Upper lobe of left lung (tissue), 6 donors: Measurements from ENCODE around the gene JMJD4. TPM values are rescaled to one million over a fixed set of nuclear protein-coding genes. Genes with fewer than 3 reads are reported as not detected.

Experiments
- ATAC-seq, 2 donors: fragments of 200-7000 bp; cut with Tn5 transposase; one replicate each; pipeline ENCODE4 v1.9.1; 2022; ENCODE audit warnings: mild to moderate bottlenecking in 2 of 2, moderate library complexity in 2 of 2; ENCODE audit not compliant: low FRiP score in 2 of 2
- DNase-seq, 2 donors: peaks; one replicate each; pipeline ENCODE4 v3.0.0-alpha.2; 2019 to 2020
- H3K27ac ChIP-seq, 4 donors: fragments of 200-600 bp; sonication (generic); one replicate each; pipeline ENCODE4 v1.5.1; 2016 to 2019
- H3K27me3 ChIP-seq, 4 donors: fragments of 200-600 bp; sonication (generic); one replicate each; pipeline ENCODE4 v1.5.1; 2017 to 2019
- H3K36me3 ChIP-seq, 4 donors: fragments of 200-600 bp; sonication (generic); one replicate each; pipeline ENCODE4 v1.5.1; 2016 to 2019
- H3K4me1 ChIP-seq, 4 donors: fragments of 200-600 bp; sonication (generic); one replicate each; pipeline ENCODE4 v1.5.1; 2018 to 2019
- H3K4me3 ChIP-seq, 4 donors: fragments of 200-600 bp; sonication (generic); one replicate each; pipeline ENCODE4 v1.5.1; 2017 to 2019; ENCODE audit warnings: mild to moderate bottlenecking in 2 of 4, moderate library complexity in 1 of 4
- H3K9me3 ChIP-seq, 4 donors: fragments of 200-600 bp; sonication (generic); one replicate each; pipeline ENCODE4 v1.5.1; 2018 to 2019
- CTCF ChIP-seq, 6 experiments: fragments of 450-650 bp in 4 of 6; fragments of 200-600 bp in 2 of 6; sonication (generic) in 2 of 6; IDR thresholded peaks; one replicate each; pipeline ENCODE4 v1.5.1; 2016 to 2019; ENCODE audit warnings: antibody characterized with exemption in 6 of 6
- EP300 ChIP-seq, 4 donors: sonication (generic); formaldehyde crosslinking; IDR thresholded peaks; one replicate each; pipeline ENCODE4 v1.5.1; 2017; ENCODE audit warnings: antibody characterized with exemption in 4 of 4, control low read depth in 2 of 4
- POLR2A ChIP-seq, 4 donors: fragments of 450-650 bp; IDR thresholded peaks; one replicate each; pipeline ENCODE4 v1.5.1; 2016 to 2017; ENCODE audit warnings: antibody characterized with exemption in 4 of 4, mild to moderate bottlenecking in 2 of 4
- POLR2AphosphoS5 ChIP-seq, 2 donors: sonication (generic); formaldehyde crosslinking; IDR thresholded peaks; one replicate each; pipeline ENCODE4 v1.5.1; 2017; ENCODE audit warnings: antibody characterized with exemption in 2 of 2
- WGBS, 2 donors: methylation state at CpG; one replicate each; pipeline ENCODE4 v1.1.5; 2017 to 2018; 5-methylcytosine and 5-hydroxymethylcytosine counted together
- total RNA-seq, 6 donors: library from RNA; depleted of rRNA in 4 of 6; stranded (reverse); fragments of >200 nt in 4 of 6; gene quantifications; one replicate each; pipeline versions ENCODE4 v1.1.0 to v1.2.1, GENCODE V29; 2016 to 2021
- donor health status: DM: no; HTN: no; CAD: no; lungs with moderate emphysema.
- donor health status: DM: no; HTN: yes; CAD: no; lungs with severe emphysema.

JMJD4 gene
- total RNA-seq, 6 donors from 2014 or later, result 12.6 to 27.2 (median 20.0) TPM

GRCh38 chr1:227769047-227769935 lies 34.2 kb upstream of the JMJD4 start:
- ATAC-seq, result no peak
- Histone ChIP-seq H3K27me3 (no peaks in the 10 kb centered on the region), H3K4me1 (peaks cover 0 to 19% (median 9%) of the 10 kb centered on the region in 4 donors), H3K9me3 (no peaks in the 10 kb centered on the region), H3K27ac (no peak overlapping the region), H3K4me3 (no peak overlapping the region), H3K36me3 (peaks cover 5 to 45% (median 24%) of the 10 kb centered on the region in 4 donors)
- 91 to 95% methylated on average over 6 to 20 of the region's 20 CpGs for WGBS, 2 donors
- TF ChIP-seq POLR2AphosphoS5 (IDR thresholded peaks at IDR 0.05), result no peak
- TF ChIP-seq POLR2A (IDR thresholded peaks at IDR 0.05), result no peak
- no peak for DNase-seq

GRCh38 chr1:227768640-227769039 lies 33.5 kb upstream of the JMJD4 start:
- DNase-seq (no peak), ATAC-seq (no peak)
- Histone ChIP-seq H3K27ac (no peak overlapping the region), H3K4me1 (peaks cover 2 to 25% (median 12%) of the 10 kb centered on the region in 4 donors), H3K27me3 (no peaks in the 10 kb centered on the region), H3K9me3 (no peaks in the 10 kb centered on the region), H3K4me3 (no peak overlapping the region), H3K36me3 (peaks cover 5 to 50% (median 24%) of the 10 kb centered on the region in 4 donors)
- TF ChIP-seq POLR2AphosphoS5 (IDR thresholded peaks at IDR 0.05), result no peak
- TF ChIP-seq EP300 (IDR thresholded peaks at IDR 0.05), result no peak
- TF ChIP-seq POLR2A (IDR thresholded peaks at IDR 0.05), result no peak
- no peak for TF ChIP-seq CTCF (IDR thresholded peaks at IDR 0.05)
- 93 to 95% methylated on average over 6 of the region's 6 CpGs for WGBS, 2 donors

GRCh38 chr1:227768125-227768439 lies 33.0 kb upstream of the JMJD4 start:
- TF ChIP-seq EP300 (IDR thresholded peaks at IDR 0.05), result no peak
- no peak for TF ChIP-seq POLR2A (IDR thresholded peaks at IDR 0.05)
- TF ChIP-seq POLR2AphosphoS5 (IDR thresholded peaks at IDR 0.05), result no peak
- no peak for TF ChIP-seq CTCF (IDR thresholded peaks at IDR 0.05)
- WGBS, 2 donors, result 85% methylated on average over 7 of the region's 7 CpGs
- Histone ChIP-seq H3K9me3 (no peaks in the 10 kb centered on the region), H3K36me3 (peaks cover 5 to 50% (median 24%) of the 10 kb centered on the region in 4 donors), H3K27me3 (no peaks in the 10 kb centered on the region), H3K27ac (no peak overlapping the region), H3K4me1 (peaks cover 8 to 31% (median 18%) of the 10 kb centered on the region in 4 donors), H3K4me3 (no peak overlapping the region)
- DNase-seq (no peak), ATAC-seq (no peak)

- peaks cover 13 to 36% (median 23%) of the 10 kb centered on the region in 4 donors for H3K4me1 ChIP-seq
- no peak for TF ChIP-seq CTCF (IDR thresholded peaks at IDR 0.05)
- no peak for TF ChIP-seq POLR2AphosphoS5 (IDR thresholded peaks at IDR 0.05)
- H3K4me3 ChIP-seq, result no peak overlapping the region
- no peaks in the 10 kb centered on the region for H3K9me3 ChIP-seq
- peaks cover 5 to 47% (median 24%) of the 10 kb centered on the region in 4 donors for H3K36me3 ChIP-seq
- DNase-seq, result no peak
- ATAC-seq, result no peak
- no peak overlapping the region for H3K27ac ChIP-seq
- 79 to 85% methylated on average over 6 of the region's 6 CpGs for WGBS, 2 donors
- no peaks in the 10 kb centered on the region for H3K27me3 ChIP-seq
Observed at GRCh38 chr1:227767401-227768124, 32.5 kb upstream of the JMJD4 start.

GRCh38 chr1:227766653-227767277 lies 31.7 kb upstream of the JMJD4 start:
- Histone ChIP-seq H3K9me3 (no peaks in the 10 kb centered on the region), H3K36me3 (peaks cover 5 to 47% (median 24%) of the 10 kb centered on the region in 4 donors), H3K4me1 (peaks cover 19 to 44% (median 30%) of the 10 kb centered on the region in 4 donors), H3K27ac (no peak overlapping the region), H3K27me3 (no peaks in the 10 kb centered on the region), H3K4me3 (peak overlapping the region in 1 of 4 donors; percentile 10)
- DNase-seq (no peak), ATAC-seq (no peak)
- TF ChIP-seq POLR2AphosphoS5 (IDR thresholded peaks at IDR 0.05) (no peak), CTCF (IDR thresholded peaks at IDR 0.05) (no peak), EP300 (IDR thresholded peaks at IDR 0.05) (no peak), POLR2A (IDR thresholded peaks at IDR 0.05) (no peak)
- WGBS, 2 donors, result 74 to 79% methylated on average over 10 to 19 of the region's 19 CpGs
